HT1080 (cell line): ENCODE data around the gene HSPA12A. TPM values are rescaled to one million over a fixed set of nuclear protein-coding genes. Genes with fewer than 3 reads are reported as not detected.

Experiments
- DNase-seq: peaks from one replicate; pipeline ENCODE4 v3.0.0-alpha.2; 2015; ENCODE audit warnings: low read depth
- total RNA-seq: library from RNA; depleted of rRNA; stranded (reverse); fragments of >200 nt; shearing (Covaris generic); gene quantifications from 2 replicates; pipeline ENCODE4 v1.2.3, GENCODE V29; 2014

The HSPA12A gene
- total RNA-seq, 1 experiment from 2014 or later = 3.4 TPM

DNA sequence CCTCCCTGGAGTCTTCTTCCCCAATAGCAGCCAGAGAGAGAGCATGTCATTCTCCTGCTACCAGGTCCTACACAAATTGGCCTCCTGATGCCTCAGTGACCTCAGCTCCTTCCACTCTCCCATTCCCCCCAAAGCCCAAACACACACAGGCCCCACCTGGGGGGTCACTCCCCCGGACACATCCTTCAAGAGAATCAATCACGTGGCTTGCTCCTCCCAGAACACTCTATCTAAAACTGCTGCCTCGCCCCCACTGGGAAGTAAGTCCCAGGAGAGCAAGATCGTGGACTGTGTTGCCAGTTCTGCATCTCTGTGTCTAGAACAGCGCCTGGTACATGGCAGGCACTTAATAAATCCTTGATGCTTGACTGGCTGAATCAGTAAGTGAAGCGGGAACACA is 2.5 kb upstream of the HSPA12A start:
- no peak for DNase-seq

DNA sequence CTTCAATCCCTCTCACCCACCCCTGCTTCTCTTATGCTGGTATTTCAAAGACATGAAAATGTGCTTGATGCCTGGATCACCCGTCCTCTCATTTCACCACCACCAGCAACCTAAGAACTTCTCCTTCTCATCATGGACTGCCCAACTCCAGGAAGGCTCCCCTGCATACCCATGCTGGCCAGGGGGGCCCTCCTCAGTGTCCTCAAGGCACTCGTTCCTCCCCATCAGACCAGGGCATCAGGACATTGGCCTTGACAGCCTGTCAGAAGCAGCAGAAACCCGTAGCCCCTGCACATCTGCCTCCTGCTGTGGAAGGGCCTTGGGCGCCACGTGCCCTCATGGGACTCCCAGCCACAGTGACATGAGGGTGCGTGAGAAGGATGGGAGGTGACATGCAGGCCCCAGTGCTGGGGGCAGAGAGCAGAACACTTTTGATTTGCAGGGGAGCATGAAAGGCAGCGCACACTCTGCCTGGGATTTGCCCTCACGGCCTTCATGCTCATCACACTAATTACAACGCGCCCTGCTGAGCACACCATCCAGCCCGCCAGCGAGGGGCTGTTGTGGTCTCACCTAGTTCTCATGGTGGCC is 1.9 kb upstream of the HSPA12A start:
- no peak for DNase-seq

GRCh38 chr10:116743266-116744064 is 1.1 kb upstream of the HSPA12A start:
- no peak for DNase-seq

DNA sequence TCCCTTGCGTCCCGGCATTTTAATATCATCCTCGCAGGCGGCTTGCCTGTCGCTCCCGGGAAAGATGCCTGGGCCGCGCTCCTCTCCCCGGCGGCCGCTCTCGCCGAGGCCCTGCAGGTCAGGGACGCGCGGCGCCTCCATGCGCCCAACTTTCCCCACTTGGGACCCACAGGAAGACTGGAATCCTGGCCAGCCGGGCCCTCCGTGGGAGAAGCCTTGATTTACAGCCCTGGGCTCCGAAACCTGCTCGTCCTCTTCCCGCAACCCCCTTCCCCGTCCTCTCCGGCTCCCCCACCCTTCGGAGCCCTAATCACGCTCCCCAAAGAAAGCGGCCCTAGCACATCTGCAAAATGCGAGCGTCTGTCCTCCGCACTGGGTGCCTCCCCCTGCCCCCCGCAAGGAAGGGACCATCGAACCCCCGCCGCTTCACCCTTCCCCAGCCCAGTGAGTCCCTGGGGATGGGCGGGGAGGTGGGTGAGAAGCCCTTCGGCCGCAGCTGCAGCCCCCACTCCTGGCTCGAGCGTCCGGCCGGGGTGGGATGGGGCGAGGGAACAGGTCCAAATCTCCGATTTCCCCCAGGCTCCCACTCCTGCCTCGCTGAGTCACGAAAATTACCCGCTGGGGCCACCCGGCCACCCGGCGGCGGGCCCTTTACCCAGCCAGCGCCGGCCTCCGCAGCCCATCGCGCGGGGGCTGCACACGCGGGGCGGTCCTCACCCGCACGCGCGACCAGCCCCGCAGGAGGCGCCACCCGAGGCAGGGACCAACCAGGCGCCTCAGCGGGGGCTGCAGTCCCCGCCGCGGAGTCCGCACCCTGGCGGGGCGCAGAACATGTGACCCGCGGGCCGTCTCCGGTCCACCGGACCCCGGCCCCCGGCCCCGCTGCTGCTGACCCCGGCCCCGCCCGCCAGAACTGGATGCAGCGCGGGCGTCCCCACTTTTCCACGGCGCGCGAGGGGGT is 695 bp downstream of the HSPA12A start:
- DNase-seq = no peak

GRCh38 chr10:116740971-116741370 is 1.4 kb downstream of the HSPA12A start:
- no peak for DNase-seq

DNA sequence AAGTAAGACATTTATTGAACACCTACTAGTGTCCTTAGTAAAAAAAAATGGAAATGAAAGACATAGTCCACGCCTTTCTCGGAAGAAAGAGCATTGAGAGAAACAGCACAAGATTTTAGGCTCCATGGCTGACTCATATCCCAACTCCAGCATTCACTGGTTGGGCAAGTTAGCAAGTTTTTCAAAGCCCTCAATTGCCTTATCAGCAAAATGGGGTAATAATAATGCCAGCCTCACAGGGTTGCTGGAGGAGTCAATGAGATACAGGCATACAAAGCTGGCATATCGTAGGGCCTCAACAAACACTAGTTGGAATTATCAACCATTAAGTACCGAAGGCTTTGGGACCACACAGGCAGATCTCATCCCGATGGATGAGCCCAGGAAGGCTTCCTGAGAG is 4.0 kb downstream of the HSPA12A start:
- no peak for DNase-seq

DNA sequence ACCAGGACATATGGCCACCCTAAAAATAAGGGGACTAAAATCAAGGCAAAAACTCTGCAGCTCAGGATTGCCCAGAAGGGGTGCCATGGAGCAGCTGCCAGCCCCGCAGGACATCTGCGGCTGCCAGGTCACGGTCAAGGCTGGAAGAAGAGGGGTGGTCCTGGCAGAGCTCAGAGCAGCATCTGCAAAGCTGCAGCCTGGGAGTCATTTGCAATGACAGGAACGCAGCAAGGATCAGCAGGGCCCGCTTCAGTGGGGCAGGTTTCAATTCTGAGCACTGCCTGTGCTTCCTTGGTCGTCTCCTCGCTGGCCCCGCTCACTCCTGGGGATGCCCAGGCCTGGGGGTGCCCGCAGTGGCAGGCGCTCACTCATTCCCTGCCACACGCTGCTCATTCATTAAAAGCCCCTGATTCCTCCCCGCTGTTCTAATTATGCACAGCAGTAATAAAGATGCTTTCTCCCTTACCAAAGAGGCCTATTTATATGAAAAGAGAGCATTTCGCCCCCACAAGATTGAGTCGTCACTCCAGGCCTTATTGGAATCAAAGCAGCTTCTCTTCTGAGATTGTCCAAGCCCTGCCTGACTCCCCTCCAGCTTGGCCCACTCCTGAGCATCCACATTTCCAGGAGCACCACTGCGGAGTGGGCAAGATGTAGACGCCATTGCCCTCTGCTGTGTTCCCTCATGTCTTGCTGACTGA is 4.6 kb downstream of the HSPA12A start:
- no peak for DNase-seq

GRCh38 chr10:116733566-116733965 is 8.8 kb downstream of the HSPA12A start:
- DNase-seq = no peak

DNA sequence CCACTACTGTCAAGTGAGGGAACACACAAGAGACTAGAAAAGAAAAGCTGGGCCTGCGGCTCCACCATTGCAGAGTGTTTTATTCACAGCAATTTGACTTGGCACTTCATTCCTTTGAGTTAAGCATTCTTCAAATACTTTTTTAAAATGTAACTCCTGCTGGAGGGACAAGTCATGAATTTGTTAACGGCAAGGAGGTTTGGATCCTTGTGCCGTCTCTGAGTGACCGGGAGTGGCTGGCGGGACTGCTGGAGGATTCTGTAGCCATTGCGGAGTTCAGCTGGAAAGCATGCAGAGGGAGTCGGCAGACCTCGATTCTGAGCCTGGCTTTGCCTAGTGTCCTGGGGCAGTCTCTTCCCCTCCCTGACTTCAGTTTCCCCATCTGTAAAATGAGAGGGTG is 9.8 kb downstream of the HSPA12A start:
- no peak for DNase-seq

DNA sequence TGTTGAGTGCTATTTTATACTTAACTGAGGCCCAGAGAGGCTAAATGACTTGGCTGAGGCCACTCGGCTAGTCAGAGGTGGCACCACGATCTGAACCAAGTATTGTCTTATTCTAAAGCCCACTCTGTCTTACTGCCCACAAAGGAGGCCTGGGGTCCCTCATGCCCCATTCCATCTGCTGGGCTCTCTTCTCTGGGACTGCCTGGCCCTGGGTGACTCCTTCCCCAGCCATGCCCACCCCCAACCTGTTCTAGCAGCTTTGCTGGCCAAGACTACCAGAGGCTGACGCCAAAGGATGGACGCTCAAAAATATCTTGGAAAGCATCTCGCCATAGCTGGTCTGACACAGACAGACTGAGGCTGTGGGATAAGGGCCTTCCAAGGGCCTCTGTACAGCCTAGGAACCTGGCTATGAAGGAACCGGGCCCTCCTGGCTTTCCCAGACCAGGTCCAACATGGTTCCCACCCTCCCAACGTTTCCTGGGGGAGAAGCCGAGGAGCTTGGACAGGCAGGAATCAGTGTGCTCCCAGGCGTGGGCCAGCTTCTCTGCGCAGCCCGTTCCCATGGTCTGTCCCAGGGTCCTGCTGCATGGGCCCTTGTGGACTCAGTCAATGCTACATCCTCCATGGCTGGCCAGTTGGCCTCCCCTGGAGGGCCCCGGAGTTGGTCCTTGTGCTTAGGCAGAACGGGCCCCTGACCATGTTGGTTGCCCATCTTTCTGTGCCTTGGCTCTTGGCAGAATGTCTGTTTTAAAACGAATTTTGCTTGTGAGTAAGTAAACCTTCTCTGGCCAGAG is 11.7 kb downstream of the HSPA12A start:
- DNase-seq = no peak

GRCh38 chr10:116729243-116729642 is 13.1 kb downstream of the HSPA12A start:
- no peak for DNase-seq

DNA sequence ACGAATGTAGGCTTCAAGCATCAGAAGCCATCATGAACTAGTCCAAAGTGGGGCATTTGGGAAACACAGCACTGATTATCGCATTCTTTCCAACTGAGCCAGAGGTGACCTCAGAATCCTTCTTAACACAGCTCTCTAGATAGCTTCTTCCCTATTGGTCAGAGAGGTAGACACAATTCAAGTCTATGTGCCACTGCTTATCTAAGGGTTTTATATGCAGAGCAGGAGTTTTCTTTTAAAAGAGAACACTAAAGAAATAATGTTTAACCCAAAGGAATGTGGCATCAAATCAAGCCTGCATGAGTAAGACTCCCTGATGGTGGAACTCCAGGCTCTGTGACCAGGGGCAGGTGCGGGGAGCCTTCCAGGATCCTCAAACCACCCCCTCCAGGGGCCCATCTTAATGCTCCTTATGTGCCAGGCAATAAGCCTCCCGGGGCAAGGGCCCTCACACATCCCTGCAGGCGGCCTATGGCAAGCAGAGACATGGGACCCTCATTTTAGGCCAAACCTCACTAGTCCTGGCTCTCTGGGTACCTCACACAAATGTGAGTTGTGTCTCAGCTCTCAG is 13.8 kb downstream of the HSPA12A start:
- DNase-seq = no peak

GRCh38 chr10:116723428-116724281 is 18.7 kb downstream of the HSPA12A start:
- no peak for DNase-seq

GRCh38 chr10:116722736-116723427 is 19.5 kb downstream of the HSPA12A start:
- no peak for DNase-seq

GRCh38 chr10:116721547-116722392 is 20.6 kb downstream of the HSPA12A start:
- DNase-seq = no peak

DNA sequence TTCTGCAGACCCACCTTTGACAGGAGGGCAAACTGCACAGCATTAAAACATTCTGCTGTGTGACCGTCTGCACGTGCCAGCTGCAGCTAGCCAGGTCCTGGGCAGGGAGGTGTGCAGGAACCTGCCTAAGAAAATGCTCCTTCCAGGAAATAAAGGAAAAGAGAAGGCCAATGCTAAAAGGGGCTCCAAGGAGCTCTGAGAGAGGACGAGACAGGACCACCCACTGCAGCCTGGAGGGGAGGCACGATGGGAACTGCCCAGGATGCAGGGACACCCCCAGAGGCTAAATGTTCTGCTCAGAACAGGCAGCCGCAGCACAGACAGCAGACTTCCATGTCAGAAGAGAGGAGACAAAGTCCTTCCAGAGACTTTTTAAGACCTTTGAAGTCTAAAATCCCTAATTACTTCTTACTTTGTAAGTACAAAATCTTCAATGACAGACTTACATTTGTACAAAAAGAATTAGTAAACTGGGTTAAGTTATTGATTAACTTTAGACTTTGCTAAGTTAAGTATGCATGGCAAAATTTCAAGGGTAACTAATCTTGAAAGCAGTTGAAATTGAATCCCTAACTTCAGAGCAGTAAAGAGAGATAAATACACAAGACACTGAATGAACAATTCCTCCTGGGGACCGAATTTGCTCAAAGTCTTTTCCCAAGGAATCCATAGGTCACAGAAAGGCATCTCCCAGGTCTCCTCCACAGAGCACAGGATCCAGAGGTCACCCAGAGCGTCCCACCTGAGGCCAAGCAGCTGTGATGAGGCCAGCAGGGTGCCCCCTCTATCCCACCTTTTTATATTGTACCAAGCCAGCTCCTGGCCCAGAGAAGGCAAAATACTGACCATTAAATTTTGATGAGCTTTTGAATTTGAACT is 21.5 kb downstream of the HSPA12A start:
- DNase-seq = no peak

GRCh38 chr10:116720241-116720643 is 22.1 kb downstream of the HSPA12A start:
- DNase-seq = no peak
